GM12878 (cell line): ENCODE results near the gene RAN. TPM values are rescaled to one million over a fixed set of nuclear protein-coding genes. Genes with fewer than 3 reads are reported as not detected.

Experiments
- BHLHE40 ChIP-seq, 2 experiments: fragments of 450-650 bp in 1 of 2; IDR thresholded peaks; 2 replicates each; pipeline ENCODE4 v1.6.1; 2011 to 2017; ENCODE audit warnings: low read depth in 2 of 2, borderline replicate concordance in 1 of 2, improper control_type of control experiment in 1 of 2, low read length in 1 of 2, mild to moderate bottlenecking in 1 of 2
- HDGF ChIP-seq: fragments of 450-650 bp; IDR thresholded peaks from 2 replicates; pipeline ENCODE4 v1.6.1; 2016; ENCODE audit warnings: antibody characterized with exemption
- KAT2A ChIP-seq: conservative IDR thresholded peaks from 2 replicates; pipeline ENCODE4 v1.6.1; 2011; ENCODE audit warnings: low read depth, low read length; ENCODE audit not compliant: control insufficient read depth
- NFYB ChIP-seq: IDR thresholded peaks from 2 replicates; pipeline ENCODE4 v1.6.1; 2011; ENCODE audit warnings: low read depth, mild to moderate bottlenecking, low read length, improper control_type of control experiment, moderate library complexity; ENCODE audit not compliant: insufficient read depth
- POU2F2 ChIP-seq: IDR thresholded peaks from 3 replicates; pipeline ENCODE4 v1.6.1; 2011; ENCODE audit warnings: low read depth, mild to moderate bottlenecking, low read length, borderline replicate concordance
- RAD51 ChIP-seq: fragments of 450-650 bp; IDR thresholded peaks from 2 replicates; pipeline ENCODE4 v1.6.1; 2016; ENCODE audit warnings: moderate library complexity, mild to moderate bottlenecking, inconsistent platforms
- RELA ChIP-seq: fragments of 450-650 bp; IDR thresholded peaks from 2 replicates; pipeline ENCODE4 v1.8.0; 2014; ENCODE audit warnings: borderline replicate concordance; ENCODE audit not compliant: partially characterized antibody
- SUZ12 ChIP-seq: fragments of 200-600 bp; sonication (generic); IDR thresholded peaks from one replicate; pipeline ENCODE4 v1.6.1; 2018; ENCODE audit warnings: antibody characterized with exemption, mild to moderate bottlenecking; ENCODE audit not compliant: unreplicated experiment
- TCF7 ChIP-seq: IDR thresholded peaks from 2 replicates; pipeline ENCODE4 v1.6.1; 2014; ENCODE audit warnings: antibody characterized with exemption, borderline replicate concordance
- YY1 ChIP-seq: IDR thresholded peaks from 2 replicates; pipeline ENCODE4 v1.6.1; 2011; ENCODE audit warnings: low read depth, mild to moderate bottlenecking, low read length
- ZBED1 ChIP-seq: IDR thresholded peaks from 2 replicates; pipeline ENCODE4 v1.6.1; 2016; ENCODE audit warnings: borderline replicate concordance
- ZNF207 ChIP-seq: fragments of 450-650 bp; IDR thresholded peaks from 2 replicates; pipeline ENCODE4 v1.6.1; 2014; ENCODE audit warnings: antibody characterized with exemption, mild to moderate bottlenecking, borderline replicate concordance
- polyA plus RNA-seq, 11 experiments: library from polyadenylated mRNA; depleted of rRNA in 4 of 11; unstranded in 6 of 11; stranded (reverse) in 5 of 11; fragments of >200 nt; fragmentation: Nextera tagmentation in 4 of 11; fragmentation: Illumina TruSeq in 1 of 11; extraction: Ambion mirVana in 4 of 11; extraction: Trizol in 1 of 11; gene quantifications; 1 replicate in 1 of 11; 2 replicates in 10 of 11; pipeline versions ENCODE4 v1.2.1 to v1.2.3, GENCODE V29; 2011 to 2016; ENCODE audit warnings: inconsistent platforms in 2 of 11, missing spikeins in 2 of 11, low read depth in 1 of 11
- total RNA-seq, 4 experiments: library from RNA; depleted of rRNA in 3 of 4; stranded (reverse); fragments of >200 nt in 3 of 4; fragmentation: Illumina TruSeq in 1 of 4; extraction: Trizol in 1 of 4; gene quantifications; 2 replicates each; pipeline versions ENCODE4 v1.2.1 to v1.2.3, GENCODE V29; 2013 to 2021
- TF ChIP-seq, protein P1 (sequence below): fragments of 450-650 bp; IDR thresholded peaks from 2 replicates; pipeline ENCODE4 v1.6.1; 2016; ENCODE audit warnings: mild to moderate bottlenecking
- TF ChIP-seq, protein P2 (sequence below): fragments of 450-650 bp; formaldehyde crosslinking; IDR thresholded peaks from 2 replicates; pipeline ENCODE4 v1.4.0; 2022; ENCODE audit warnings: mild to moderate bottlenecking, moderate library complexity
- TF ChIP-seq, protein P3 (sequence below): IDR thresholded peaks from 2 replicates; pipeline ENCODE4 v1.6.1; 2012; ENCODE audit warnings: low read depth, low read length, improper control_type of control experiment
- TF ChIP-seq, protein P4 (sequence below): IDR thresholded peaks from 2 replicates; pipeline ENCODE4 v1.6.1; 2011; ENCODE audit warnings: borderline replicate concordance, low read depth, mild to moderate bottlenecking, moderate library complexity, mixed read lengths, low read length; ENCODE audit not compliant: insufficient read depth; ENCODE audit errors: extremely low read length
- TF ChIP-seq, protein P5 (sequence below): IDR thresholded peaks from 2 replicates; pipeline ENCODE4 v1.6.1; 2011; ENCODE audit warnings: low read depth, mild to moderate bottlenecking, low read length, moderate library complexity, borderline replicate concordance; ENCODE audit errors: extremely low read depth
- TF ChIP-seq, protein P6 (sequence below): fragments of 450-650 bp; IDR thresholded peaks from 2 replicates; pipeline ENCODE4 v1.6.1; 2017; ENCODE audit warnings: mild to moderate bottlenecking, moderate library complexity

RAN gene
- total and polyA plus RNA-seq, 10 of the 15 experiments (the other 5 are each of a cell fraction or from before 2014, with no cell fraction given), result 1,598 to 3,769 (median 2,845) TPM

DNA sequence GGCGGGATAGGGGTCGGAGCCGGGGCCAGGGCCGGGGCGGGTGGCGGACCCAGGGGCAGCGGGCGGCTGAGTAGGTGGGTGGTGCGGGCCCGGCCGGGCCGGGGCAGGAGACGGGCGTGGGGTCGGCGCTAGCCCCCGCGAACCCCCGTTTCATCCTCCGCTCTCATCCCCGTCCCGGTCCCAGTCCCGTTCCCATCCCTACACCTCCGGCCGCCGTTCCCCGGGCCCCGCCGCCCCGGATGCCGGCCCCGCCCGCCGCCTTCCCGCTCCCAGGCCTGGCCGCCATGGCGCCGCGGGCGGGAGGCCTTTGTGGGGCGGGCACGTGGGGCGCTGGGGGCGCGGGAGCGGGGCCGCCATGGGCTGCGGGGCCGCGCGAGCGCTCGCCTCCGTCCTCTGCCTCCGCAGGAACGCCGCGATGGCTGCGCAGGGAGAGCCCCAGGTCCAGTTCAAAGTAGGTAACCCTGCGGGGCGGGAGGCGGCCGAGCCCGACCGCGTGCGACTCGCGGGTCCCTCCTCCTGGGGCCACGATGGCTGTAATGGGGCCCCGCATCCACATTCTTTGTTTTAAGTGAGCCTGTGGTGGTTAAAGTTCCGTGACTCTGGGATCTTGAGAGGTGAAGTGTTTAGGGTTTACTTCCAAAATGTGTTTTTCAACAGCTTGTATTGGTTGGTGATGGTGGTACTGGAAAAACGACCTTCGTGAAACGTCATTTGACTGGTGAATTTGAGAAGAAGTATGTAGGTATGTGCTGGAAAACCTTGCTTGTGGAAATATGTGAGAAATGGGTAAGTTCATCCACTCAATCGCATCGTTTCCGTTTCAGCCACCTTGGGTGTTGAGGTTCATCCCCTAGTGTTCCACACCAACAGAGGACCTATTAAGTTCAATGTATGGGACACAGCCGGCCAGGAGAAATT is 572 bp downstream of the RAN start (continued):
- TF ChIP-seq TCF7 (no peak), RELA (no peak), SUZ12 (no peak), HDGF (no peak; the same call in 1 of the 2 replicates), NFYB (no peak), BHLHE40 (IDR thresholded peaks at IDR 0.05; ENCODE audit: borderline replicate concordance in 1 of 2, low read depth in 2 of 2, low read length in 1 of 2) (peak; percentile 63 to 86; a peak in 3 of 4 replicates), RAD51 (no peak), ZBED1 (no peak), POU2F2 (no peak; the same call in 2 of the 3 replicates), YY1 (peak; percentile 88), KAT2A (no peak), ZNF207 (no peak; the same call in 1 of the 2 replicates)
- TF ChIP-seq, protein P1, sequence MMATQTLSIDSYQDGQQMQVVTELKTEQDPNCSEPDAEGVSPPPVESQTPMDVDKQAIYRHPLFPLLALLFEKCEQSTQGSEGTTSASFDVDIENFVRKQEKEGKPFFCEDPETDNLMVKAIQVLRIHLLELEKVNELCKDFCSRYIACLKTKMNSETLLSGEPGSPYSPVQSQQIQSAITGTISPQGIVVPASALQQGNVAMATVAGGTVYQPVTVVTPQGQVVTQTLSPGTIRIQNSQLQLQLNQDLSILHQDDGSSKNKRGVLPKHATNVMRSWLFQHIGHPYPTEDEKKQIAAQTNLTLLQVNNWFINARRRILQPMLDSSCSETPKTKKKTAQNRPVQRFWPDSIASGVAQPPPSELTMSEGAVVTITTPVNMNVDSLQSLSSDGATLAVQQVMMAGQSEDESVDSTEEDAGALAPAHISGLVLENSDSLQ, result no peak
- TF ChIP-seq, protein P2, sequence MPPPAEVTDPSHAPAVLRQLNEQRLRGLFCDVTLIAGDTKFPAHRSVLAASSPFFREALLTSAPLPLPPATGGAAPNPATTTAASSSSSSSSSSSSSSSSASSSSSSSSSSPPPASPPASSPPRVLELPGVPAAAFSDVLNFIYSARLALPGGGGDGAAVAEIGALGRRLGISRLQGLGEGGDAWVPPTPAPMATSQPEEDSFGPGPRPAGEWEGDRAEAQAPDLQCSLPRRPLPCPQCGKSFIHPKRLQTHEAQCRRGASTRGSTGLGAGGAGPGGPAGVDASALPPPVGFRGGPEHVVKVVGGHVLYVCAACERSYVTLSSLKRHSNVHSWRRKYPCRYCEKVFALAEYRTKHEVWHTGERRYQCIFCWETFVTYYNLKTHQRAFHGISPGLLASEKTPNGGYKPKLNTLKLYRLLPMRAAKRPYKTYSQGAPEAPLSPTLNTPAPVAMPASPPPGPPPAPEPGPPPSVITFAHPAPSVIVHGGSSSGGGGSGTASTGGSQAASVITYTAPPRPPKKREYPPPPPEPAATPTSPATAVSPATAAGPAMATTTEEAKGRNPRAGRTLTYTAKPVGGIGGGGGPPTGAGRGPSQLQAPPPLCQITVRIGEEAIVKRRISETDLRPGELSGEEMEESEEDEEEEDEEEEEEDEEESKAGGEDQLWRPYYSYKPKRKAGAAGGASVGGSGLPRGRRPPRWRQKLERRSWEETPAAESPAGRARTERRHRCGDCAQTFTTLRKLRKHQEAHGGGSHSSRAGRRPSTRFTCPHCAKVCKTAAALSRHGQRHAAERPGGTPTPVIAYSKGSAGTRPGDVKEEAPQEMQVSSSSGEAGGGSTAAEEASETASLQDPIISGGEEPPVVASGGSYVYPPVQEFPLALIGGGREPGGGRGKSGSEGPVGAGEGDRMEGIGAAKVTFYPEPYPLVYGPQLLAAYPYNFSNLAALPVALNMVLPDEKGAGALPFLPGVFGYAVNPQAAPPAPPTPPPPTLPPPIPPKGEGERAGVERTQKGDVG (CRISPR knock-in tag), result no peak
- TF ChIP-seq, protein P3, sequence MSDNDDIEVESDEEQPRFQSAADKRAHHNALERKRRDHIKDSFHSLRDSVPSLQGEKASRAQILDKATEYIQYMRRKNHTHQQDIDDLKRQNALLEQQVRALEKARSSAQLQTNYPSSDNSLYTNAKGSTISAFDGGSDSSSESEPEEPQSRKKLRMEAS, result peak; percentile 75
- TF ChIP-seq, protein P4, sequence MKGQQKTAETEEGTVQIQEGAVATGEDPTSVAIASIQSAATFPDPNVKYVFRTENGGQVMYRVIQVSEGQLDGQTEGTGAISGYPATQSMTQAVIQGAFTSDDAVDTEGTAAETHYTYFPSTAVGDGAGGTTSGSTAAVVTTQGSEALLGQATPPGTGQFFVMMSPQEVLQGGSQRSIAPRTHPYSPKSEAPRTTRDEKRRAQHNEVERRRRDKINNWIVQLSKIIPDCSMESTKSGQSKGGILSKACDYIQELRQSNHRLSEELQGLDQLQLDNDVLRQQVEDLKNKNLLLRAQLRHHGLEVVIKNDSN, result peak; percentile 61
- TF ChIP-seq, protein P5, sequence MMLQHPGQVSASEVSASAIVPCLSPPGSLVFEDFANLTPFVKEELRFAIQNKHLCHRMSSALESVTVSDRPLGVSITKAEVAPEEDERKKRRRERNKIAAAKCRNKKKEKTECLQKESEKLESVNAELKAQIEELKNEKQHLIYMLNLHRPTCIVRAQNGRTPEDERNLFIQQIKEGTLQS, result no peak
- TF ChIP-seq, protein P6, sequence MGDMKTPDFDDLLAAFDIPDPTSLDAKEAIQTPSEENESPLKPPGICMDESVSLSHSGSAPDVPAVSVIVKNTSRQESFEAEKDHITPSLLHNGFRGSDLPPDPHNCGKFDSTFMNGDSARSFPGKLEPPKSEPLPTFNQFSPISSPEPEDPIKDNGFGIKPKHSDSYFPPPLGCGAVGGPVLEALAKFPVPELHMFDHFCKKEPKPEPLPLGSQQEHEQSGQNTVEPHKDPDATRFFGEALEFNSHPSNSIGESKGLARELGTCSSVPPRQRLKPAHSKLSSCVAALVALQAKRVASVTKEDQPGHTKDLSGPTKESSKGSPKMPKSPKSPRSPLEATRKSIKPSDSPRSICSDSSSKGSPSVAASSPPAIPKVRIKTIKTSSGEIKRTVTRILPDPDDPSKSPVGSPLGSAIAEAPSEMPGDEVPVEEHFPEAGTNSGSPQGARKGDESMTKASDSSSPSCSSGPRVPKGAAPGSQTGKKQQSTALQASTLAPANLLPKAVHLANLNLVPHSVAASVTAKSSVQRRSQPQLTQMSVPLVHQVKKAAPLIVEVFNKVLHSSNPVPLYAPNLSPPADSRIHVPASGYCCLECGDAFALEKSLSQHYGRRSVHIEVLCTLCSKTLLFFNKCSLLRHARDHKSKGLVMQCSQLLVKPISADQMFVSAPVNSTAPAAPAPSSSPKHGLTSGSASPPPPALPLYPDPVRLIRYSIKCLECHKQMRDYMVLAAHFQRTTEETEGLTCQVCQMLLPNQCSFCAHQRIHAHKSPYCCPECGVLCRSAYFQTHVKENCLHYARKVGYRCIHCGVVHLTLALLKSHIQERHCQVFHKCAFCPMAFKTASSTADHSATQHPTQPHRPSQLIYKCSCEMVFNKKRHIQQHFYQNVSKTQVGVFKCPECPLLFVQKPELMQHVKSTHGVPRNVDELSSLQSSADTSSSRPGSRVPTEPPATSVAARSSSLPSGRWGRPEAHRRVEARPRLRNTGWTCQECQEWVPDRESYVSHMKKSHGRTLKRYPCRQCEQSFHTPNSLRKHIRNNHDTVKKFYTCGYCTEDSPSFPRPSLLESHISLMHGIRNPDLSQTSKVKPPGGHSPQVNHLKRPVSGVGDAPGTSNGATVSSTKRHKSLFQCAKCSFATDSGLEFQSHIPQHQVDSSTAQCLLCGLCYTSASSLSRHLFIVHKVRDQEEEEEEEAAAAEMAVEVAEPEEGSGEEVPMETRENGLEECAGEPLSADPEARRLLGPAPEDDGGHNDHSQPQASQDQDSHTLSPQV, result no peak
